ENCODE measurements around the gene LMBRD2.

DNA sequence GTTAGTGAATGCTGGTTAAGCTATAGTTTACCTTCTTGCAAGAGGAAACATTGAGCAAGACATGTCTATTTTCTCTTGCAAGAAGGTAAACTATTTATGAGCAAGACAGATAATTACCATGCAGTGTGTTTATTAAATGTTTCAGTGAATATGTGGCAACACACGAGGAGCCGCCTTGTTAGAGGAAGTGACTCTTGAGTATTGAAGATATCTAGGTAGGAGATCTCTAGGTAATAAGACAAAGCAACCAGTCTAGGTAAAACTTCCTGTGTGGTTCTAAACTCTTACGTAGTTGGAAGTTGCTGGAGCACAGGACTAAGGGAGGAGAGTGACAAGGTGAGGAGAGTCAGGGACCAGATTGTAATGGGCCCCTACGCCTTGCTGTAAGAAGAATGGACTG lies 17.1 kb upstream of the LMBRD2 start:
- TF ChIP-seq, protein P1, sequence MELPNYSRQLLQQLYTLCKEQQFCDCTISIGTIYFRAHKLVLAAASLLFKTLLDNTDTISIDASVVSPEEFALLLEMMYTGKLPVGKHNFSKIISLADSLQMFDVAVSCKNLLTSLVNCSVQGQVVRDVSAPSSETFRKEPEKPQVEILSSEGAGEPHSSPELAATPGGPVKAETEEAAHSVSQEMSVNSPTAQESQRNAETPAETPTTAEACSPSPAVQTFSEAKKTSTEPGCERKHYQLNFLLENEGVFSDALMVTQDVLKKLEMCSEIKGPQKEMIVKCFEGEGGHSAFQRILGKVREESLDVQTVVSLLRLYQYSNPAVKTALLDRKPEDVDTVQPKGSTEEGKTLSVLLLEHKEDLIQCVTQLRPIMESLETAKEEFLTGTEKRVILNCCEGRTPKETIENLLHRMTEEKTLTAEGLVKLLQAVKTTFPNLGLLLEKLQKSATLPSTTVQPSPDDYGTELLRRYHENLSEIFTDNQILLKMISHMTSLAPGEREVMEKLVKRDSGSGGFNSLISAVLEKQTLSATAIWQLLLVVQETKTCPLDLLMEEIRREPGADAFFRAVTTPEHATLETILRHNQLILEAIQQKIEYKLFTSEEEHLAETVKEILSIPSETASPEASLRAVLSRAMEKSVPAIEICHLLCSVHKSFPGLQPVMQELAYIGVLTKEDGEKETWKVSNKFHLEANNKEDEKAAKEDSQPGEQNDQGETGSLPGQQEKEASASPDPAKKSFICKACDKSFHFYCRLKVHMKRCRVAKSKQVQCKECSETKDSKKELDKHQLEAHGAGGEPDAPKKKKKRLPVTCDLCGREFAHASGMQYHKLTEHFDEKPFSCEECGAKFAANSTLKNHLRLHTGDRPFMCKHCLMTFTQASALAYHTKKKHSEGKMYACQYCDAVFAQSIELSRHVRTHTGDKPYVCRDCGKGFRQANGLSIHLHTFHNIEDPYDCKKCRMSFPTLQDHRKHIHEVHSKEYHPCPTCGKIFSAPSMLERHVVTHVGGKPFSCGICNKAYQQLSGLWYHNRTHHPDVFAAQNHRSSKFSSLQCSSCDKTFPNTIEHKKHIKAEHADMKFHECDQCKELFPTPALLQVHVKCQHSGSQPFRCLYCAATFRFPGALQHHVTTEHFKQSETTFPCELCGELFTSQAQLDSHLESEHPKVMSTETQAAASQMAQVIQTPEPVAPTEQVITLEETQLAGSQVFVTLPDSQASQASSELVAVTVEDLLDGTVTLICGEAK (IDR thresholded peaks at IDR 0.05), result no peak
- TF ChIP-seq, protein P1 (CRISPR knock-in tag; IDR thresholded peaks at IDR 0.05), result no peak
- TF ChIP-seq NFXL1 (CRISPR knock-in tag; IDR thresholded peaks at IDR 0.05), result no peak
- TF ChIP-seq, protein P2, sequence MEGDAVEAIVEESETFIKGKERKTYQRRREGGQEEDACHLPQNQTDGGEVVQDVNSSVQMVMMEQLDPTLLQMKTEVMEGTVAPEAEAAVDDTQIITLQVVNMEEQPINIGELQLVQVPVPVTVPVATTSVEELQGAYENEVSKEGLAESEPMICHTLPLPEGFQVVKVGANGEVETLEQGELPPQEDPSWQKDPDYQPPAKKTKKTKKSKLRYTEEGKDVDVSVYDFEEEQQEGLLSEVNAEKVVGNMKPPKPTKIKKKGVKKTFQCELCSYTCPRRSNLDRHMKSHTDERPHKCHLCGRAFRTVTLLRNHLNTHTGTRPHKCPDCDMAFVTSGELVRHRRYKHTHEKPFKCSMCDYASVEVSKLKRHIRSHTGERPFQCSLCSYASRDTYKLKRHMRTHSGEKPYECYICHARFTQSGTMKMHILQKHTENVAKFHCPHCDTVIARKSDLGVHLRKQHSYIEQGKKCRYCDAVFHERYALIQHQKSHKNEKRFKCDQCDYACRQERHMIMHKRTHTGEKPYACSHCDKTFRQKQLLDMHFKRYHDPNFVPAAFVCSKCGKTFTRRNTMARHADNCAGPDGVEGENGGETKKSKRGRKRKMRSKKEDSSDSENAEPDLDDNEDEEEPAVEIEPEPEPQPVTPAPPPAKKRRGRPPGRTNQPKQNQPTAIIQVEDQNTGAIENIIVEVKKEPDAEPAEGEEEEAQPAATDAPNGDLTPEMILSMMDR (IDR thresholded peaks at IDR 0.05 in 2 of 3, conservative IDR thresholded peaks at IDR 0.05 in 1 of 3; ENCODE audit: insufficient read depth in 2 of 3, low read depth in 1 of 3, low read length in 3 of 3), result no peak
